Vagina (tissue), 2 donors: Measurements from ENCODE around the gene BCAS1.

Experiments used
- POLR2A ChIP-seq, 2 donors: fragments of 450-650 bp; IDR thresholded peaks; one replicate each; pipeline ENCODE4 v1.6.1; 2017; ENCODE audit warnings: antibody characterized with exemption in 2 of 2, mild to moderate bottlenecking in 2 of 2, moderate library complexity in 2 of 2
- POLR2AphosphoS5 ChIP-seq, 2 donors: sonication (generic); formaldehyde crosslinking; IDR thresholded peaks; one replicate each; pipeline ENCODE4 v1.9.0; 2017; ENCODE audit warnings: antibody characterized with exemption in 2 of 2, mild to moderate bottlenecking in 2 of 2, low read depth in 1 of 2; ENCODE audit not compliant: insufficient read depth in 1 of 2
- TF ChIP-seq, protein P1 (sequence below), 3 experiments: fragments of 450-650 bp in 2 of 3; fragments of 200-600 bp in 1 of 3; sonication (generic) in 1 of 3; IDR thresholded peaks; one replicate each; pipeline ENCODE4 v1.5.1; 2017 to 2019; ENCODE audit warnings: antibody characterized with exemption in 3 of 3, mild to moderate bottlenecking in 2 of 3, moderate library complexity in 2 of 3

DNA sequence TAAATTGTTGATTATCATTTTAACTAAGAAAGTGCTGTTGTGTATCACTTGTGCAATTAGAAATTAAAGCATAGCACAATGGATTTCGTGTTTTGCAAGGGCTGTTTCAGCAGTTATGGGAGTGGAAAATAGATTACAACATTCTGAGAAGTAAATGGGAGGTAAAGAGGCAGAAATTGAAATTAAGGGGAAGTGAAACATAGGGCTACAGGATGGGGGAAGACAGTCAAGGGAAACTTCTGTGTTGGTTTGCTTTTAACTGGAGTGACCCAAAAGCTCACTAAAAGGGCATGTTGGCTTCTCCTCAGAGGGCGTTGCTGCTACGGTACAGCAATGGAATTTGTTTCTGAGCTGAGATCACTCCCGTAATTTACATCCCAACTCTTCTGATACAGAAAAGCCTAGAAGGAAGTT is 147.5 kb downstream of the BCAS1 start:
- no peak for TF ChIP-seq POLR2A (IDR thresholded peaks at IDR 0.05)
- TF ChIP-seq, protein P1, sequence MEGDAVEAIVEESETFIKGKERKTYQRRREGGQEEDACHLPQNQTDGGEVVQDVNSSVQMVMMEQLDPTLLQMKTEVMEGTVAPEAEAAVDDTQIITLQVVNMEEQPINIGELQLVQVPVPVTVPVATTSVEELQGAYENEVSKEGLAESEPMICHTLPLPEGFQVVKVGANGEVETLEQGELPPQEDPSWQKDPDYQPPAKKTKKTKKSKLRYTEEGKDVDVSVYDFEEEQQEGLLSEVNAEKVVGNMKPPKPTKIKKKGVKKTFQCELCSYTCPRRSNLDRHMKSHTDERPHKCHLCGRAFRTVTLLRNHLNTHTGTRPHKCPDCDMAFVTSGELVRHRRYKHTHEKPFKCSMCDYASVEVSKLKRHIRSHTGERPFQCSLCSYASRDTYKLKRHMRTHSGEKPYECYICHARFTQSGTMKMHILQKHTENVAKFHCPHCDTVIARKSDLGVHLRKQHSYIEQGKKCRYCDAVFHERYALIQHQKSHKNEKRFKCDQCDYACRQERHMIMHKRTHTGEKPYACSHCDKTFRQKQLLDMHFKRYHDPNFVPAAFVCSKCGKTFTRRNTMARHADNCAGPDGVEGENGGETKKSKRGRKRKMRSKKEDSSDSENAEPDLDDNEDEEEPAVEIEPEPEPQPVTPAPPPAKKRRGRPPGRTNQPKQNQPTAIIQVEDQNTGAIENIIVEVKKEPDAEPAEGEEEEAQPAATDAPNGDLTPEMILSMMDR (IDR thresholded peaks at IDR 0.05), result no peak
- peak in 1 of 2 donors; percentile 37 for TF ChIP-seq POLR2AphosphoS5 (IDR thresholded peaks at IDR 0.05; ENCODE audit: insufficient read depth in 1 of 2, low read depth in 1 of 2)
